Ammon's horn (tissue), 1 donor: ENCODE results near the gene CLCN1.
"Not testable (repeated sequence)": the region's sequence is repeated elsewhere in the genome, so short reads cannot be mapped to it uniquely, and the experiment has no call there.

Experiments used
- DNase-seq: peaks from one replicate; pipeline ENCODE4 v3.0.0-alpha.2; 2016; ENCODE audit warnings: low spot score

Gene CLCN1

GRCh38 chr7:143384661-143385631 lies 69.0 kb downstream of the CLCN1 start:
- DNase-seq, result no peak

DNA sequence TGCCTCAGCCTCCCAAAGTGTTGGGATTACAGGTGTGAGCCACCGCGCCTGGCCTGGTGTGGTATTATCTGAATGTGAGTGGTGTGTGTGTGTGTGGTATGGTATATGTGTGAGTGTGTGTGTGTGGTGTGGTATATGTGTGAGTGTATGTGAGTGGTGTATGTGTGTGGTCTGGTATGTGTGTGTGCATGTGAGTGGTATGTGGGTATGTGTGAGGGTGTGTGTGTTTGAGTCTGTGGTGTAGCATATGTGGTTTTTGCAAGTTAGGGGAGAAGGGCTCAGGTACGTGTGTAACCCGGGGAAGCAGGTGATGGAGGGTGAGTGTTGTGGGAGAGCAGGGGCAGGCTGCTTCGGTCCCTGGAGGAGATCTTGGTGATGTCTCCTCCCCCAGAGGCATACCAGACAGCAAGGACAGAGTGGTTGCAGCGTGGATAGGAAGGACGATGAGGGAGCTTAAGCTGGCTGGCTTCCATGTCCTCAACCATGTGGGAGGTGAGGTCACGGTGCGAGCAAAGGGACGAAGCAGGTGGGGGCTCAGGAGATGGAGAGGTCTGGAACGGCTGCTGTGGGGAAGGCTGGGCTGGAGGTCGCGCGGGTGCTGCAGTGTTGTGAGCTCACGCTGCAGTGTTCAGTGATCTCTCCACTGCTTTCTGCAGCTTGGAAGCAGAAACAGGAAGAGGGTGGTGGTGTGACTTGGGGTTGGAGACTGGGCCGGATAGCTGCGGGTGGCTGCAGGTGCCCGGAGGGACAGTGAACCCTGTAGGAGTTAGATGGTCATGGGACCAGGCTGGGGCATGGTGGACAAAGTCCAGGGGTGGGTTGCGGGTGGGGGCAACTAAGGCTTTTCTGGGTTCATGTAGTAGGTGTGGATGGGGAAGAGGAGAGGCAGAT lies 70.2 kb downstream of the CLCN1 start:
- no peak for DNase-seq

GRCh38 chr7:143387156-143387975 lies 71.5 kb downstream of the CLCN1 start:
- DNase-seq, result no peak

GRCh38 chr7:143388051-143388450 lies 72.1 kb downstream of the CLCN1 start:
- DNase-seq, result no peak

DNA sequence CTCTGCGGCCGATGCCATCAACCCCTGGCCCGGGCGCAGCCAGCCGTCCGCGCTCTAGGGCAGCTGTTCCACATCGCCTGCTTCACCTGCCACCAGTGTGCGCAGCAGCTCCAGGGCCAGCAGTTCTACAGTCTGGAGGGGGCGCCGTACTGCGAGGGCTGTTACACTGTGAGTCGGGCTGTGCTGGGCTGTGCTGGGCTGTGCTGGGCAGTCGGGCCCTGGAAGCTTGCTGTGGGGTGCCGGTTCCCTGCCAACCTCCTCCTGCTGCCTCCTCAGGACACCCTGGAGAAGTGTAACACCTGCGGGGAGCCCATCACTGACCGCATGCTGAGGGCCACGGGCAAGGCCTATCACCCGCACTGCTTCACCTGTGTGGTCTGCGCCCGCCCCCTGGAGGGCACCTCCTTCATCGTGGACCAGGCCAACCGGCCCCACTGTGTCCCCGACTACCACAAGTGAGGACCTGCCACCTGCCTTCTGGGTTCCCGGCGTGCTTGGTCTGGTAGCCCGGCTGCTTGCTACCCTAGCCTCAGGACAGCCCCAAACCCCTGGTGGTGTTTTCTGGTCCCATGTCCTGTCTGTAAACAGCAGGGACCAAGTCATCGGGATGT lies 72.7 kb downstream of the CLCN1 start:
- DNase-seq, result no peak

- DNase-seq, result no peak
These were observed 73.6 kb downstream of the CLCN1 start for GRCh38 chr7:143389316-143390103.

DNA sequence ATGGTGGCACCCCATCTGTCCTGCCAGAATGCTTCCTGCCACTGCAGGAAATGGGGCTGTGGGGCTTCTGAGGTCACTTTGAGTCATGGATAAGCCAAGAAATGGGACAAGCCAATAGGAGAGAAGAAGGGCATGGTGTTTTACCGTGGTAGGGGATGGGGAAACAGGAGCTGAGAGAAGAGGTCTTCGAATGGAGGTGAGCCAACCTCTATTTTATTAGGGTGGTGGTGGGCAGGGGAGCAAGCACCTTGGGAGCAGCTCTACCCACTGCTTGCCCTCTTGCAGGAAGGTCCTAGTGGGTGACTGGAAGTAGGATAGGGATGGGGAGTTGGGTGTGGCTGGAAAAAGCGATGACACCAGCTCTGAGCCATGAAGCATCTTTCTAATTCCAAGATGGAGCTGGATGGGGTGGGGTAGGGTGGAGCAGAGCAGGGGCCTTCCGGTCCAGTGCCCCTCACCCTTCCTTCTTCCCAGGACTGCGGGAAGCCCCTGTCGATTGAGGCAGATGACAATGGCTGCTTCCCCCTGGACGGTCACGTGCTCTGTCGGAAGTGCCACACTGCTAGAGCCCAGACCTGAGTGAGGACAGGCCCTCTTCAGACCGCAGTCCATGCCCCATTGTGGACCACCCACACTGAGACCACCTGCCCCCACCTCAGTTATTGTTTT lies 74.3 kb downstream of the CLCN1 start:
- no peak for DNase-seq

GRCh38 chr7:143390773-143391317 lies 74.9 kb downstream of the CLCN1 start:
- no peak for DNase-seq

- no peak for DNase-seq
These were observed 75.8 kb downstream of the CLCN1 start for GRCh38 chr7:143391462-143392404.

DNA sequence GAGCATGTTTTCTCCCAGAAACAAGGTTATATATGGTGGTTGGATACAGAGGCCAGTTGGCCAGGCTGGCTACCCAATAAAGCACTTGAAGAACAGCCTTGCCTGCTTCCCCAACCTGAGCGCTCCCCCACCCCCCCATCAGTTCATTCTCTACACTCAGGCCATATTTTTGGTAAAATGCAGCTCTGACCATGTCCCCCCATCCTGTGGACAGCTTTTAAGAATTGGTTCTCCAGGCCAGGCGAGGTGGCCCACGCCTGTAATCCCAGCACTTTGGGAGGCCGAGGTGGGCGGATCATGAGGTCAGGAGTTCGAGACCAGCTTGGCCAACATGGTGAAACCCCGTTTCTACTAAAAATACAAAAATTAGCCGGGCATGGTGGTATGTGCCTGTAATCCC lies 76.5 kb downstream of the CLCN1 start:
- not testable (repeated sequence) for DNase-seq

GRCh38 chr7:143392875-143393266 lies 77.0 kb downstream of the CLCN1 start:
- no peak for DNase-seq

DNA sequence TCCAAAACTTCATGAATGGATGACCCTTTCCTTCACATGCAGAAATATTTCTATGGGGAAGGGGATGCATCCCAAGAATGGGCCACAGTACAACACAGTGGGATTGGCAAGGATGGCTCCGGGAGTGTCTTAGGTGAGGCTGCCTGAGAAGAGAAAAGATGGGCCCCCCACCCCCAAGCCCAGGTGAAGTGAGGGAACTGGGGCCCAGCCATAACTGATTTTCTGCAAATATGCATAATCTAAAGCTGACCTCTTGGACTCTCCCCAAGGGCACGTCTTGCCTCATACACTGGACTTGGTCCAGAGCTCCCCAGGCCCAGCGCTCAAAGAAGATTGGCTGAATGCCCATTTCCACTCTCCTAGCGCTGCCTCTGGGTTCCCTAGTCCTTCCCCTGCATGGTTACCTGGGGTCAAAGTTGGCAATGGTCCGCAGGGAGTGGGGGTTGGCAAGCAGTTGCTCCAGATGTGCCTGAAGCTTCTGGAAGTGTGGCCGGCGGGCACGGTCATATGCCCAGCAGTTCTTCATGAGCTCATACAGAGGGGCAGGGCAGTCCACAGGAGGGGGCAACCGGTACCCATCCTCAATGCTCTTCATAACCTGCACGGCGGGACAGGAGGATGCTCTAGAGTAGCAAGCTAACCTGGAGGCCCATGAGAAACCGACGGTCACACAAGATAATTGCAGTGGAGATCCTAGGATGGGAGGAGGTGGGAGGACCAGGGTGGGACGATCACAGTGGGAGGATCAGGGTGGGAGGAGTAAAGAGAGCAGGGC lies 77.5 kb downstream of the CLCN1 start:
- no peak for DNase-seq

DNA sequence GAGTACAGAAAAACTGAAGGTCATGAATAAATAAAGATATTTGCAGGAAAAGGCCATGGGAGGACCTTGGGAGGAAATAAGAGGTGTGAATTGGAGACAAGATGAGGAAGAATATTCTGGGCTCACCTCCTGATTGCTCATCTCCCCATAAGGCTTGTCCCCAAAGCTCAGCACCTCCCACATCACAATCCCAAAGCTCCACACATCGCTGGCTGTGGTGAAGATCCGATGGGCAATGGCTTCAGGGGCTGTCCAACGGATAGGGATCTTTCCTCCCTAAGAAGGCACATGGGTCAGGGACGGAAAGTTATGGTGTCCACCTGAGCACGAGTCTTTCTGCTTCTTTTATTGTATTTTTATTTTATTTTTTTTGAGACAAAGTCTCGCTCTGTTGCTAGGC lies 78.2 kb downstream of the CLCN1 start:
- no peak for DNase-seq

DNA sequence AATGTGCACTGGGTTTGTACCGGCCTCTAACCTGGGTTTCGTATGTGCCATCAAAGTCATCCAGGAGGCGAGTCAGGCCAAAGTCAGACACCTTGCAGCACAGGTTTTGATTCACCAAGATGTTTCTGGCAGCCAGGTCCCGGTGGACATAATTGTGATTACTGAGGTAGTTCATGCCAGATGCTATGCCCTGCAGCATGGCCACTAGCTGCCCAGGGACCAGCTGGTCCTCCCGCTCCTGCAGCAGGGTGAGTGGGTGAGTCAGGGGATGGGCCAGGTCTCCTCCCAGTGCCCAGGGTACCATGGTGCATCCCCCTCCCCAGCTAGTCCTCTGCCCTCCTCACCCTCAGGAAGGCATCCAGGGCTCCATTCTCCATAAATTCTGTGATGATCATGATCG lies 78.9 kb downstream of the CLCN1 start:
- no peak for DNase-seq

- DNase-seq, result no peak
These were observed 79.6 kb downstream of the CLCN1 start for GRCh38 chr7:143395187-143396149.

- DNase-seq, result no peak
These were observed 80.3 kb downstream of the CLCN1 start for GRCh38 chr7:143396182-143396581.
